Glomerular endothelial cell (primary cell): ENCODE data around the gene DIPK1C. TPM values are rescaled to one million over a fixed set of nuclear protein-coding genes. Genes with fewer than 3 reads are reported as not detected.

ENCODE experiments used
- DNase-seq: peaks from one replicate; pipeline ENCODE4 v3.0.0-alpha.2; 2011; ENCODE audit warnings: low read depth, low spot score; ENCODE audit errors: extremely low read depth
- total RNA-seq: library from RNA; depleted of rRNA; stranded (reverse); fragments of >200 nt; gene quantifications from 2 replicates; pipeline ENCODE4 v1.2.3, GENCODE V29; 2015

Gene DIPK1C
- total RNA-seq, 1 donor from 2014 or later = not detected

GRCh38 chr18:74454279-74454751 is 2.8 kb downstream of the DIPK1C start:
- DNase-seq = no peak

GRCh38 chr18:74453642-74454198 is 3.4 kb downstream of the DIPK1C start:
- DNase-seq = no peak

GRCh38 chr18:74453016-74453566 is 4.0 kb downstream of the DIPK1C start:
- DNase-seq = no peak

GRCh38 chr18:74451148-74451547 is 6.0 kb downstream of the DIPK1C start:
- no peak for DNase-seq

GRCh38 chr18:74450626-74451025 is 6.5 kb downstream of the DIPK1C start:
- no peak for DNase-seq

- no peak for DNase-seq
These were observed 9.5 kb downstream of the DIPK1C start for GRCh38 chr18:74447404-74448152.

GRCh38 chr18:74446631-74447403 is 10.3 kb downstream of the DIPK1C start:
- DNase-seq = no peak

GRCh38 chr18:74446178-74446577 is 10.9 kb downstream of the DIPK1C start:
- no peak for DNase-seq

GRCh38 chr18:74445585-74445984 is 11.5 kb downstream of the DIPK1C start:
- DNase-seq = no peak

- no peak for DNase-seq
These were observed 13.0 kb downstream of the DIPK1C start for GRCh38 chr18:74444104-74444503.

- DNase-seq = no peak
These were observed 16.2 kb downstream of the DIPK1C start for GRCh38 chr18:74440808-74441427.

GRCh38 chr18:74438091-74438490 is 19.0 kb downstream of the DIPK1C start:
- no peak for DNase-seq

GRCh38 chr18:74436158-74436769 is 20.8 kb downstream of the DIPK1C start:
- DNase-seq = no peak

- DNase-seq = no peak
These were observed 21.4 kb downstream of the DIPK1C start for GRCh38 chr18:74435740-74436139.

GRCh38 chr18:74434466-74434865 is 22.6 kb downstream of the DIPK1C start:
- no peak for DNase-seq

GRCh38 chr18:74430806-74431571 is 26.1 kb downstream of the DIPK1C start:
- DNase-seq = no peak

- no peak for DNase-seq
These were observed 26.9 kb downstream of the DIPK1C start for GRCh38 chr18:74430231-74430630.

- DNase-seq = no peak
These were observed 28.0 kb downstream of the DIPK1C start for GRCh38 chr18:74429096-74429495.

GRCh38 chr18:74427442-74428112 is 29.5 kb downstream of the DIPK1C start:
- no peak for DNase-seq
